ENCODE measurements around the gene SCN4B. TPM values are rescaled to one million over a fixed set of nuclear protein-coding genes. Genes with fewer than 3 reads are reported as not detected.

The SCN4B gene
- total RNA-seq, 1 donor from 2014 or later, result 0.89 TPM

DNA sequence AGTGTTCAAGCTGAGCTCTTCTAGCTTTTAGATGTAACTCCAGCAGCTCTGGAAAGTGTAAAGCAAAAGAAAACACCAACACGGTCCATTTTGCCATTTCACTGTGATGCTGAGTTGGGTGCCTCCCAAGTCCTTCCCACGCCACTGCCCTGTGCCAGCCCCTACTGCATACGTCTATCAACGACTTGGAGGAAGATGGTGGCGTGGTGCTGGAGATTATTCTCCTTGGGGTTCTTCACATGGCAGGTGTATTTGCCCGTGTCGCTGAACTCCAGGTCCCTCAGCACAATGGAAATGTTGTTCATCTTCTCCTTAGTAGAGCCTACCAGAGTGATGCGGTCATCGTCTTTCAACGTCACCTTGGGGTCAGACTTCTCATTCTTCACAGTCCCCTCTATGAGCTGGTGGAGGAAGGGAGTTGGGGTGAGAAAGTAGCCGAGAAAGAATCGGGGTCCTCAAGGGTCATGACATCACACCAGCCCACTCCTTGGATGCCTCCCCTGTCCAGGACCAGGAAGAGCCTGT lies 8.9 kb downstream of the SCN4B start:
- FAIRE-seq (no peak), DNase-seq (ENCODE audit: low read depth) (no peak)
- Histone ChIP-seq H3K4me2 (ENCODE audit: low read length) (no peak overlapping the region), H3K9ac (ENCODE audit: low read length) (no peak overlapping the region), H3K4me3 (ENCODE audit: insufficient read depth, low read depth, low read length) (no peak overlapping the region), H3K36me3 (ENCODE audit: insufficient read depth, low read length) (no peaks in the 10 kb centered on the region), H3K27ac (ENCODE audit: low read depth, low read length) (no peak overlapping the region), H3K79me2 (ENCODE audit: insufficient read depth, low read length) (no peaks in the 10 kb centered on the region), H3K9me3 (ENCODE audit: insufficient read depth, low read depth, low read length) (no peaks in the 10 kb centered on the region), H3K27me3 (ENCODE audit: insufficient read depth, low read length) (peaks cover 30% of the 10 kb centered on the region), H2AFZ (ENCODE audit: low read depth, low read length) (no peak overlapping the region), H3K4me1 (ENCODE audit: insufficient read depth, low read length) (peaks cover 5% of the 10 kb centered on the region), H4K20me1 (ENCODE audit: insufficient read depth, low read length) (no peaks in the 10 kb centered on the region)
- no peaks in the 10 kb centered on the region for H3K9me3 Mint-ChIP-seq (ENCODE audit: unreplicated experiment)
- H3K27me3 Mint-ChIP-seq (ENCODE audit: low read depth, unreplicated experiment), result peaks cover 75% of the 10 kb centered on the region
- H3K36me3 Mint-ChIP-seq (ENCODE audit: low read depth, unreplicated experiment), result no peaks in the 10 kb centered on the region
- no peak for TF ChIP-seq EZH2 (IDR thresholded peaks at IDR 0.05; ENCODE audit: insufficient read depth, low read length)
- TF ChIP-seq, protein P1, sequence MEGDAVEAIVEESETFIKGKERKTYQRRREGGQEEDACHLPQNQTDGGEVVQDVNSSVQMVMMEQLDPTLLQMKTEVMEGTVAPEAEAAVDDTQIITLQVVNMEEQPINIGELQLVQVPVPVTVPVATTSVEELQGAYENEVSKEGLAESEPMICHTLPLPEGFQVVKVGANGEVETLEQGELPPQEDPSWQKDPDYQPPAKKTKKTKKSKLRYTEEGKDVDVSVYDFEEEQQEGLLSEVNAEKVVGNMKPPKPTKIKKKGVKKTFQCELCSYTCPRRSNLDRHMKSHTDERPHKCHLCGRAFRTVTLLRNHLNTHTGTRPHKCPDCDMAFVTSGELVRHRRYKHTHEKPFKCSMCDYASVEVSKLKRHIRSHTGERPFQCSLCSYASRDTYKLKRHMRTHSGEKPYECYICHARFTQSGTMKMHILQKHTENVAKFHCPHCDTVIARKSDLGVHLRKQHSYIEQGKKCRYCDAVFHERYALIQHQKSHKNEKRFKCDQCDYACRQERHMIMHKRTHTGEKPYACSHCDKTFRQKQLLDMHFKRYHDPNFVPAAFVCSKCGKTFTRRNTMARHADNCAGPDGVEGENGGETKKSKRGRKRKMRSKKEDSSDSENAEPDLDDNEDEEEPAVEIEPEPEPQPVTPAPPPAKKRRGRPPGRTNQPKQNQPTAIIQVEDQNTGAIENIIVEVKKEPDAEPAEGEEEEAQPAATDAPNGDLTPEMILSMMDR (IDR thresholded peaks at IDR 0.05; ENCODE audit: insufficient read depth, low read depth, low read length), result no peak
- H3K4me1 Mint-ChIP-seq (ENCODE audit: low read depth, unreplicated experiment), result peaks cover 2% of the 10 kb centered on the region
- H3K27ac Mint-ChIP-seq (ENCODE audit: unreplicated experiment), result no peak overlapping the region
- H3K4me3 Mint-ChIP-seq (ENCODE audit: unreplicated experiment), result no peak overlapping the region

DNA sequence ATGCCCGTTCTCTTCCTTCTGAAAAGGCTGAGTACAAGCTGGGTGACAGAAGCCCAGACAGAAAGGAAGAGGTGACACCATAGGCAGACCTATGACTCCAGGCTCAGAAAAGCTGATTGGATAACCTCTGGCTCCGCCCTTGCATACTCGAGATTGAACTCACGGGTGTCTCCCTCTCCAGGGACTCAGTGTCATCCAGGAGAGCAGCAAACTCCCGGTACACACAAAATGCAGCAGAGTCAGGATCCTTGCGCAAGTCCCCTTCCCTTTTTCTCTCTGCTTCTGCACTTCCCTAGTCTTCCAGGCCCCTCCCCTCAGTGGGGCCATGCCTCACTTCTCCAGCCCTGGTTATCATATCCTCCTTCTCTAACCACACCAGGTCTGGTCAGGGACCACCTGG lies 9.8 kb downstream of the SCN4B start:
- Histone ChIP-seq H3K36me3 (ENCODE audit: insufficient read depth, low read length) (no peaks in the 10 kb centered on the region), H3K4me1 (ENCODE audit: insufficient read depth, low read length) (no peaks in the 10 kb centered on the region), H2AFZ (ENCODE audit: low read depth, low read length) (no peak overlapping the region), H3K27ac (ENCODE audit: low read depth, low read length) (no peak overlapping the region), H3K9me3 (ENCODE audit: insufficient read depth, low read depth, low read length) (no peaks in the 10 kb centered on the region), H3K79me2 (ENCODE audit: insufficient read depth, low read length) (no peaks in the 10 kb centered on the region), H3K9ac (ENCODE audit: low read length) (no peak overlapping the region), H3K4me2 (ENCODE audit: low read length) (no peak overlapping the region), H3K4me3 (ENCODE audit: insufficient read depth, low read depth, low read length) (no peak overlapping the region), H3K27me3 (ENCODE audit: insufficient read depth, low read length) (peaks cover 30% of the 10 kb centered on the region), H4K20me1 (ENCODE audit: insufficient read depth, low read length) (no peaks in the 10 kb centered on the region)
- H3K27ac Mint-ChIP-seq (ENCODE audit: unreplicated experiment), result peak overlapping the region; percentile 28
- no peaks in the 10 kb centered on the region for H3K9me3 Mint-ChIP-seq (ENCODE audit: unreplicated experiment)
- DNase-seq (ENCODE audit: low read depth) (no peak), FAIRE-seq (no peak)
- peaks cover 2% of the 10 kb centered on the region for H3K4me1 Mint-ChIP-seq (ENCODE audit: low read depth, unreplicated experiment)
- no peaks in the 10 kb centered on the region for H3K36me3 Mint-ChIP-seq (ENCODE audit: low read depth, unreplicated experiment)
- TF ChIP-seq EZH2 (IDR thresholded peaks at IDR 0.05; ENCODE audit: insufficient read depth, low read length), result no peak
- TF ChIP-seq, protein P1 (IDR thresholded peaks at IDR 0.05; ENCODE audit: insufficient read depth, low read depth, low read length), result no peak
- H3K4me3 Mint-ChIP-seq (ENCODE audit: unreplicated experiment), result no peak overlapping the region
- H3K27me3 Mint-ChIP-seq (ENCODE audit: low read depth, unreplicated experiment), result peaks cover 72% of the 10 kb centered on the region

DNA sequence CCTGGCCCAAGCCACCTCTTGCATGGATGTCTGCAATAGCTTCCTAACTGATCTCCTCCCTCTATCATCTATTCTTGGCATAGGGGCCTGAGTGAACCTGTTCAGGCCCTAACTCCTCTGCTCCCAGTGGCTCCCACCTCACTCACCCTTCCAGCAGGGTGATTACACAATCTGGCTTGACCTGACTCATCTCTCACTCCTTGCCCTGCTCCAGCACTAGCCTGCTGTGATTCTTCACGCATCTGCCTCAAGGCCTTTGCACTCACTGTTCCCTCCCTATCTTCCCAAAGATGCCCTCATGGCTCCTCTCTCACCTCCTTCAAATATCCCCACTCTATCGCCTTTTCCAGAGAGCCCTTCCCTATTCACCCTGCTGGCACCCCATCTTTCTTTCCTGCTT lies 10.5 kb downstream of the SCN4B start:
- Mint-ChIP-seq H3K9me3 (ENCODE audit: unreplicated experiment) (no peaks in the 10 kb centered on the region), H3K27me3 (ENCODE audit: low read depth, unreplicated experiment) (peaks cover 72% of the 10 kb centered on the region), H3K4me1 (ENCODE audit: low read depth, unreplicated experiment) (peaks cover 2% of the 10 kb centered on the region), H3K4me3 (ENCODE audit: unreplicated experiment) (no peak overlapping the region), H3K27ac (ENCODE audit: unreplicated experiment) (no peak overlapping the region), H3K36me3 (ENCODE audit: low read depth, unreplicated experiment) (no peaks in the 10 kb centered on the region)
- Histone ChIP-seq H2AFZ (ENCODE audit: low read depth, low read length) (no peak overlapping the region), H3K4me2 (ENCODE audit: low read length) (no peak overlapping the region), H3K36me3 (ENCODE audit: insufficient read depth, low read length) (no peaks in the 10 kb centered on the region), H3K79me2 (ENCODE audit: insufficient read depth, low read length) (no peaks in the 10 kb centered on the region), H3K4me3 (ENCODE audit: insufficient read depth, low read depth, low read length) (no peak overlapping the region), H3K9ac (ENCODE audit: low read length) (no peak overlapping the region), H3K27ac (ENCODE audit: low read depth, low read length) (no peak overlapping the region), H3K4me1 (ENCODE audit: insufficient read depth, low read length) (no peaks in the 10 kb centered on the region), H4K20me1 (ENCODE audit: insufficient read depth, low read length) (no peaks in the 10 kb centered on the region), H3K9me3 (ENCODE audit: insufficient read depth, low read depth, low read length) (no peaks in the 10 kb centered on the region), H3K27me3 (ENCODE audit: insufficient read depth, low read length) (peaks cover 30% of the 10 kb centered on the region)
- DNase-seq (ENCODE audit: low read depth) (no peak), FAIRE-seq (no peak)
- TF ChIP-seq EZH2 (IDR thresholded peaks at IDR 0.05; ENCODE audit: insufficient read depth, low read length), result no peak
- TF ChIP-seq, protein P1 (IDR thresholded peaks at IDR 0.05; ENCODE audit: insufficient read depth, low read depth, low read length), result no peak
